Epithelial cell of proximal tubule (primary cell): ENCODE measurements around the gene RTP5. TPM values are rescaled to one million over a fixed set of nuclear protein-coding genes. Genes with fewer than 3 reads are reported as not detected.
"Not testable (repeated sequence)": the region's sequence is repeated elsewhere in the genome, so short reads cannot be mapped to it uniquely, and the experiment has no call there.

ENCODE experiments used
- DNase-seq: peaks from one replicate; pipeline ENCODE4 v3.0.0-alpha.2; 2011; ENCODE audit warnings: low read depth
- H3K4me3 ChIP-seq: 2 replicates; pipeline ENCODE4 v1.5.1; 2011; ENCODE audit warnings: low read depth, mild to moderate bottlenecking, low read length
- total RNA-seq: library from RNA; depleted of rRNA; stranded (reverse); fragments of >200 nt; gene quantifications from 2 replicates; pipeline ENCODE4 v1.2.3, GENCODE V29; 2015
- TF ChIP-seq, protein P1 (sequence below): conservative IDR thresholded peaks from 2 replicates; pipeline ENCODE4 v1.5.1; 2012; ENCODE audit warnings: low read depth, mild to moderate bottlenecking, low read length

RTP5 gene
- total RNA-seq, 1 donor from 2014 or later = not detected

DNA sequence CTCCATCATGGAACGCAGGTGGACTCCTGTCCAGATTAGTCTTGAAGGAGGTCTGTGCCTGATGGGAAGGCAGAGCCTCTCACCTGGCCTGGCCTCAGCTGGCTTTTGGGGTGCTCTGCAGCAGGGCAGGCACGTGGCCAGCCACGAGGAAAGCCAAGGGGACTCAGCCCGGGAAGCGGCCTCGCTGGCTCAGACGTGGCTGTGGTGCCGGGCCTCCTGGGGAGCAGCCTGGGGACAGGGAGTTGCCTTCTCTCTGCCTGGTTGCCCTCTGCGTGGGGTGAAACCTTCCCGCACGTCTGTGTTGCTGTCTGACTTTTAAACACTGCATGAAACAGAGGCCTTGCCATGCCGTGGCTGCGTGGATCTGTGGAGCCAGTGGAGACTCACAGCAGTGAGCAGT, 45.0 kb downstream of the RTP5 start:
- no peak overlapping the region for H3K4me3 ChIP-seq
- TF ChIP-seq, protein P1, sequence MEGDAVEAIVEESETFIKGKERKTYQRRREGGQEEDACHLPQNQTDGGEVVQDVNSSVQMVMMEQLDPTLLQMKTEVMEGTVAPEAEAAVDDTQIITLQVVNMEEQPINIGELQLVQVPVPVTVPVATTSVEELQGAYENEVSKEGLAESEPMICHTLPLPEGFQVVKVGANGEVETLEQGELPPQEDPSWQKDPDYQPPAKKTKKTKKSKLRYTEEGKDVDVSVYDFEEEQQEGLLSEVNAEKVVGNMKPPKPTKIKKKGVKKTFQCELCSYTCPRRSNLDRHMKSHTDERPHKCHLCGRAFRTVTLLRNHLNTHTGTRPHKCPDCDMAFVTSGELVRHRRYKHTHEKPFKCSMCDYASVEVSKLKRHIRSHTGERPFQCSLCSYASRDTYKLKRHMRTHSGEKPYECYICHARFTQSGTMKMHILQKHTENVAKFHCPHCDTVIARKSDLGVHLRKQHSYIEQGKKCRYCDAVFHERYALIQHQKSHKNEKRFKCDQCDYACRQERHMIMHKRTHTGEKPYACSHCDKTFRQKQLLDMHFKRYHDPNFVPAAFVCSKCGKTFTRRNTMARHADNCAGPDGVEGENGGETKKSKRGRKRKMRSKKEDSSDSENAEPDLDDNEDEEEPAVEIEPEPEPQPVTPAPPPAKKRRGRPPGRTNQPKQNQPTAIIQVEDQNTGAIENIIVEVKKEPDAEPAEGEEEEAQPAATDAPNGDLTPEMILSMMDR = no peak

DNA sequence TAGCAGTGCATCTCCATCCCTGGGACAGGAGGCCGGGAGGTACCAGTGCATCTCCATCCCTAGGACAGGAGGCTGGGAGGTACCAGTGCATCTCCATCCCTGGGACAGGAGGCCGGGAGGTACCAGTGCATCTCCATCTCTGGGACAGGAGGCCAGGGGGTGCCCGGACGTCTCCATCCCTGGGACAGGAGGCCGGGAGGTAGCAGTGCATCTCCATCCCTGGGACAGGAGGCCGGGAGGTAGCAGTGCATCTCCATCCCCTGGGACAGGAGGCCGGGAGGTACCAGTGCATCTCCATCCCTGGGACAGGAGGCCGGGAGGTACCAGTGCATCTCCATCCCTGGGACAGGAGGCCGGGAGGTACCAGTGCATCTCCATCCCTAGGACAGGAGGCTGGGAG, 52.1 kb downstream of the RTP5 start:
- not testable (repeated sequence) for DNase-seq, H3K4me3 ChIP-seq

More for the DNA sequence above, 45.0 kb downstream of the RTP5 start:
- DNase-seq = no peak

DNA sequence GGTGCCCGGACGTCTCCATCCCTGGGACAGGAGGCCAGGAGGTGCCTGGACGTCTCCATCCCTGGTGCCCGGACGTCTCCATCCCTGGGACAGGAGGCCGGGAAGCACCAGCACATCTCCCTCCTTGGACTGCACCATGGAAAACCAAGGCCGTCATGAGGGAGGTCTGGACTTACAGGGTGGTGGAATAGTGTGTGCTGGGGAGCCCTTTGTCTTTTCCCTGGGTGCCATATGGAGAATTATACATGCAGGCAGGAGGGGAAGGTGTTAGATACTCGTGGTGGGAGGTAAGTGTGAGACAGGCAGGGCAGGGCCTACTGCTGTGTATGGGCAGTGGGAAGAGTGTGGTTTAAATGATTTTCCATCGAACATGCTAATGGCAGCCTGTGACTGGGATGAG, 52.9 kb downstream of the RTP5 start:
- TF ChIP-seq, protein P1 = no peak
- DNase-seq = no peak
- no peak overlapping the region for H3K4me3 ChIP-seq

DNA sequence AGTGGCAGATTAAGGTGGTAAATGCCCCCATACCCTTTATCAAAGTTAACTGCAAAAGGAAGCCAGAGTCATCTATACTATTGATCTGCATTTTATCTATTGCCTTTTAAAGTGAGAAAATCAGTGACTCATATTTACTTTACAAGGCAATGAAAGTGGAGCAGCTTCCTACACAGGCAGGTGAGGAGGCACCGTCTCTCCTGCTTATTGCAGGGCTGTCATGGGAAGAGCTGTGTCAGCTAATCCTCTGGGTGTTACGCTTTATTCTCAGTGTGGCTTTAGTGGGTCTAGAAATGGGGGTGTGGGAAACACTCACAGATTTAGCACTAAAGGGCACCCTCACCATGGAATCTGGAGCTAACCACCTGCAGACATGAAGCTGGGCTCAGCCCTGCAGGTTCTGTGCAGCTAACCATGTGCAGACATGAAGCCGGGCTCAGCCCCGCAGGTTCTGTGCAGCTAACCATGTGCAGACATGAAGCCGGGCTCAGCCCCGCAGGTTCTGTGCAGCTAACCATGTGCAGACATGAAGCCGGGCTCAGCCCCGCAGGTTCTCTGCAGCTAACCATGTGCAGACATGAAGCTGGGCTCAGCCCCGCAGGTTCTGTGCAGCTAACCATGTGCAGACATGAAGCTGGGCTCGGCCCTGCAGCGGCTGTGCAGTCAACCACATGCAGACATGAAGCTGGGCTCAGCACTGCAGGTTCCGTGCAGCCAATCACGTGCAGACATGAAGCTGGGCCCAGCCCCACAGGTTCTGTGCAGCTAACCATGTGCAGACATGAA, 53.5 kb downstream of the RTP5 start:
- DNase-seq = not testable (repeated sequence)

More for the DNA sequence above, 53.5 kb downstream of the RTP5 start:
- not testable (repeated sequence) for H3K4me3 ChIP-seq

Other genes starting within 250 kb of the RTP5 start
- gene THAP4, start 232.6 kb upstream of the RTP5 start, total RNA-seq = 42.4 and 73.8 TPM in 2 replicates
- 58.6 and 72.5 TPM in 2 replicates for gene ATG4B, start 232.0 kb upstream of the RTP5 start, total RNA-seq
- gene DTYMK, start 182.9 kb upstream of the RTP5 start, total RNA-seq = 102 and 128 TPM in 2 replicates
- 10.4 and 25.5 TPM in 2 replicates for gene ING5, start 167.7 kb upstream of the RTP5 start, total RNA-seq
- gene D2HGDH, start 135.1 kb upstream of the RTP5 start, total RNA-seq = 10.8 and 13.9 TPM in 2 replicates
- 0.22 TPM in 1 of 2 replicates, not detected in the other for gene GAL3ST2, start 92.9 kb upstream of the RTP5 start, total RNA-seq
- gene NEU4, start 60.5 kb upstream of the RTP5 start, total RNA-seq = not detected in 2 replicates
- gene PDCD1, start 10.8 kb upstream of the RTP5 start, total RNA-seq = 0.29 and 0.92 TPM in 2 replicates